Panc1 (cell line): ENCODE data around the gene SNHG17. TPM values are rescaled to one million over a fixed set of nuclear protein-coding genes. Genes with fewer than 3 reads are reported as not detected.
"Not testable (repeated sequence)": the region's sequence is repeated elsewhere in the genome, so short reads cannot be mapped to it uniquely, and the experiment has no call there.

ENCODE experiments used
- ATAC-seq: fragments of 200-7000 bp; cut with Tn5 transposase; 2 replicates; pipeline ENCODE4 v1.9.1; 2020; ENCODE audit warnings: mild to moderate bottlenecking, moderate library complexity
- BruUV-seq: library from RNA; stranded (reverse); fragments of 400-500 nt; replicated peaks from 2 replicates; lab custom pipeline; 2021; lab: Mats Ljungman, UMichigan
- CTCF ChIA-PET: fragments of 300-600 bp; sonication (Branson Sonifier 250); formaldehyde crosslinking; loops from one replicate; lab custom pipeline; 2022; ENCODE audit warnings: antibody characterized with exemption; lab: Charles Lee
- POLR2A ChIA-PET: fragments of 300-600 bp; sonication (Branson Sonifier 250); formaldehyde crosslinking; loops from one replicate; lab custom pipeline; 2022; ENCODE audit warnings: antibody characterized with exemption; lab: Charles Lee
- DNase-seq: peaks from one replicate; pipeline ENCODE4 v3.0.0-alpha.2; 2010; ENCODE audit warnings: low read depth, low spot score
- H3K27ac ChIP-seq: 2 replicates; pipeline ENCODE4 v1.5.1; 2011; ENCODE audit warnings: mild to moderate bottlenecking, low read length, inconsistent platforms
- H3K27me3 ChIP-seq: fragments of 200-500 bp; sonication (Bioruptor generic); 2 replicates; pipeline ENCODE4 v1.6.0; 2014; ENCODE audit warnings: low read length, inconsistent platforms; ENCODE audit not compliant: control insufficient read depth, insufficient read depth
- H3K36me3 ChIP-seq: fragments of 200-500 bp; sonication (Bioruptor generic); 2 replicates; pipeline ENCODE4 v1.5.1; 2014; ENCODE audit warnings: inconsistent platforms, mild to moderate bottlenecking, low read length, moderate library complexity; ENCODE audit not compliant: control insufficient read depth, insufficient read depth
- H3K4me1 ChIP-seq: 2 replicates; pipeline ENCODE4 v1.5.1; 2011; ENCODE audit warnings: inconsistent platforms, mild to moderate bottlenecking, low read length, moderate library complexity; ENCODE audit not compliant: control insufficient read depth, insufficient read depth
- H3K4me3 ChIP-seq, 2 experiments: 2 replicates each; pipeline ENCODE4 v1.5.1; 2011 to 2012; ENCODE audit warnings: low read depth in 2 of 2, low read length in 2 of 2, mild to moderate bottlenecking in 2 of 2, inconsistent platforms in 1 of 2, moderate library complexity in 1 of 2
- H3K9me3 ChIP-seq: fragments of 200-500 bp; sonication (Bioruptor generic); 2 replicates; pipeline ENCODE4 v1.5.1; 2014; ENCODE audit warnings: low read depth, mild to moderate bottlenecking, inconsistent platforms, low read length, moderate library complexity; ENCODE audit not compliant: control insufficient read depth, insufficient read depth
- CTCF ChIP-seq: fragments of 450-650 bp; IDR thresholded peaks from 2 replicates; pipeline ENCODE4 v1.5.1; 2017; ENCODE audit warnings: mild to moderate bottlenecking
- POLR2AphosphoS5 ChIP-seq: IDR thresholded peaks from 2 replicates; pipeline ENCODE4 v1.6.1; 2012; ENCODE audit warnings: mild to moderate bottlenecking, low read depth, low read length, moderate library complexity
- REST ChIP-seq, 2 experiments: IDR thresholded peaks; 2 replicates each; pipeline ENCODE4 v1.6.1; 2011 to 2012; ENCODE audit warnings: low read depth in 2 of 2, control low read depth in 1 of 2, low read length in 1 of 2, mild to moderate bottlenecking in 1 of 2, moderate library complexity in 1 of 2; ENCODE audit not compliant: insufficient read depth in 1 of 2
- SIN3A ChIP-seq: IDR thresholded peaks from 2 replicates; pipeline ENCODE4 v1.6.1; 2012; ENCODE audit warnings: low read depth, mild to moderate bottlenecking, low read length, moderate library complexity, borderline replicate concordance; ENCODE audit not compliant: insufficient read depth
- TCF7L2 ChIP-seq: IDR thresholded peaks from 2 replicates; pipeline ENCODE4 v1.6.1; 2011; ENCODE audit warnings: mild to moderate bottlenecking, low read depth, low read length, inconsistent platforms
- in situ Hi-C: cut with HindIII; loops from 2 replicates; pipeline ENCODE4 v1.10.0; 2016; ENCODE audit warnings: low sequenced_read_pairs, low pct_unique_long_range_greater_than_20kb
- intact Hi-C: fragments of 100-400 bp; cut with micrococcal nuclease; formaldehyde crosslinking; loops from one replicate; pipeline ENCODE4 v1.10.0; 2022; ENCODE audit not compliant: unreplicated experiment
- total RNA-seq: library from RNA; stranded (reverse); gene quantifications from one replicate; pipeline ENCODE4 v1.2.1, GENCODE V29; 2021; ENCODE audit not compliant: unreplicated experiment

The SNHG17 gene
- total RNA-seq, 1 experiment from 2014 or later = 60.1 TPM

- H3K27ac ChIP-seq = no peak overlapping the region
- ChIA-PET CTCF (no interaction called here), POLR2A (no interaction called here)
- H3K27me3 ChIP-seq = no peaks in the 10 kb centered on the region
- H3K4me1 ChIP-seq = no peaks in the 10 kb centered on the region
- in situ Hi-C loops (no loop called here), intact Hi-C loops (no loop called here)
- peaks cover under 1% of the 10 kb centered on the region for H3K36me3 ChIP-seq
- H3K9me3 ChIP-seq = no peaks in the 10 kb centered on the region
- ATAC-seq = no peak
- TF ChIP-seq SIN3A (no peak), CTCF (no peak), POLR2AphosphoS5 (no peak), TCF7L2 (no peak), REST (IDR thresholded peaks at IDR 0.05; ENCODE audit: insufficient read depth in 1 of 2, low read depth in 2 of 2, low read length in 1 of 2) (no peak)
- no TSS peak for BruUV-seq
- no peak overlapping the region for H3K4me3 ChIP-seq
- no peak for DNase-seq
Observed at GRCh38 chr20:38414769-38415450, 20.2 kb downstream of the SNHG17 start.

GRCh38 chr20:38412877-38413577, 22.1 kb downstream of the SNHG17 start:
- intact Hi-C loops (no loop called here), in situ Hi-C loops (no loop called here)
- BruUV-seq = no TSS peak
- H3K27me3 ChIP-seq = no peaks in the 10 kb centered on the region
- TF ChIP-seq CTCF = no peak
- TF ChIP-seq POLR2AphosphoS5 = no peak
- no peak for TF ChIP-seq SIN3A
- no peak for TF ChIP-seq TCF7L2
- TF ChIP-seq REST (IDR thresholded peaks at IDR 0.05; ENCODE audit: insufficient read depth in 1 of 2, low read depth in 2 of 2, low read length in 1 of 2) = no peak
- ATAC-seq = no peak
- POLR2A ChIA-PET = no interaction called here
- DNase-seq = no peak
- no peaks in the 10 kb centered on the region for H3K9me3 ChIP-seq
- no peaks in the 10 kb centered on the region for H3K4me1 ChIP-seq
- no peak overlapping the region for H3K4me3 ChIP-seq
- no peak overlapping the region for H3K27ac ChIP-seq
- no peaks in the 10 kb centered on the region for H3K36me3 ChIP-seq
- CTCF ChIA-PET = no interaction called here

GRCh38 chr20:38407822-38408221, 27.3 kb downstream of the SNHG17 start:
- H3K9me3 ChIP-seq, BruUV-seq, DNase-seq, in situ Hi-C loops, POLR2A ChIA-PET, H3K4me3 ChIP-seq, H3K27me3 ChIP-seq, H3K4me1 ChIP-seq, H3K27ac ChIP-seq, ATAC-seq, H3K36me3 ChIP-seq: not testable (repeated sequence)
- intact Hi-C loops = loop anchor here (2.0 to 5.0 kb wide), 2 partner anchors 69 to 176 kb away; no protein-coding TSS in a partner anchor
- CTCF ChIA-PET = interaction anchor here (0.6 to 1.4 kb wide), 3 partner anchors 55 to 334 kb away, joined by 3 to 11 read pairs (median 3); no protein-coding TSS in a partner anchor
